H1 (cell line): ENCODE data around the gene THAP11. TPM values are rescaled to one million over a fixed set of nuclear protein-coding genes. Genes with fewer than 3 reads are reported as not detected.

ENCODE experiments used
- CTBP2 ChIP-seq: IDR thresholded peaks from 2 replicates; pipeline ENCODE4 v1.7.0; 2011; ENCODE audit warnings: borderline replicate concordance, mild to moderate bottlenecking, moderate library complexity, mixed read lengths, low read length; ENCODE audit not compliant: insufficient read depth, insufficient read length
- JUND ChIP-seq: IDR thresholded peaks from 2 replicates; pipeline ENCODE4 v1.6.1; 2011; ENCODE audit warnings: mild to moderate bottlenecking, improper control_type of control experiment, low read length
- POLR2A ChIP-seq, 2 experiments: IDR thresholded peaks; 1 replicate in 1 of 2; 2 replicates in 1 of 2; pipeline ENCODE4 v1.6.1; 2011; ENCODE audit warnings: low read depth in 2 of 2, low read length in 2 of 2, mild to moderate bottlenecking in 2 of 2; ENCODE audit errors: control extremely low read depth in 1 of 2
- RFX5 ChIP-seq: IDR thresholded peaks from 2 replicates; pipeline ENCODE4 v1.6.1; 2011; ENCODE audit warnings: low read depth, low read length, improper control_type of control experiment, borderline replicate concordance
- TEAD4 ChIP-seq: IDR thresholded peaks from 2 replicates; pipeline ENCODE4 v1.6.1; 2012; ENCODE audit warnings: low read depth, low read length, inconsistent platforms, mixed read lengths
- polyA plus RNA-seq, 7 experiments: library from polyadenylated mRNA; depleted of rRNA in 3 of 7; stranded (reverse) in 5 of 7; unstranded in 2 of 7; fragments of >200 nt in 5 of 7; fragments of 200-250 nt in 2 of 7; gene quantifications; 1 replicate in 5 of 7; 2 replicates in 1 of 7; 4 replicates in 1 of 7; pipeline versions ENCODE4 v1.2.1 to v1.2.3, GENCODE V29; 2011 to 2013; ENCODE audit warnings: missing spikeins in 2 of 7, mixed read lengths in 2 of 7
- total RNA-seq: library from RNA; stranded (reverse); fragmentation: NEBNext Ultra II Directional; extraction: Animal tissue kit (Norgen Biotek cat#: 25700); gene quantifications from 2 replicates; pipeline ENCODE4 v1.2.1, GENCODE V29; 2021

THAP11 gene
- total and polyA plus RNA-seq, 2 of the 8 experiments (the other 6 are each of a cell fraction or from before 2014, with no cell fraction given) = 50.8 to 54.8 TPM

DNA sequence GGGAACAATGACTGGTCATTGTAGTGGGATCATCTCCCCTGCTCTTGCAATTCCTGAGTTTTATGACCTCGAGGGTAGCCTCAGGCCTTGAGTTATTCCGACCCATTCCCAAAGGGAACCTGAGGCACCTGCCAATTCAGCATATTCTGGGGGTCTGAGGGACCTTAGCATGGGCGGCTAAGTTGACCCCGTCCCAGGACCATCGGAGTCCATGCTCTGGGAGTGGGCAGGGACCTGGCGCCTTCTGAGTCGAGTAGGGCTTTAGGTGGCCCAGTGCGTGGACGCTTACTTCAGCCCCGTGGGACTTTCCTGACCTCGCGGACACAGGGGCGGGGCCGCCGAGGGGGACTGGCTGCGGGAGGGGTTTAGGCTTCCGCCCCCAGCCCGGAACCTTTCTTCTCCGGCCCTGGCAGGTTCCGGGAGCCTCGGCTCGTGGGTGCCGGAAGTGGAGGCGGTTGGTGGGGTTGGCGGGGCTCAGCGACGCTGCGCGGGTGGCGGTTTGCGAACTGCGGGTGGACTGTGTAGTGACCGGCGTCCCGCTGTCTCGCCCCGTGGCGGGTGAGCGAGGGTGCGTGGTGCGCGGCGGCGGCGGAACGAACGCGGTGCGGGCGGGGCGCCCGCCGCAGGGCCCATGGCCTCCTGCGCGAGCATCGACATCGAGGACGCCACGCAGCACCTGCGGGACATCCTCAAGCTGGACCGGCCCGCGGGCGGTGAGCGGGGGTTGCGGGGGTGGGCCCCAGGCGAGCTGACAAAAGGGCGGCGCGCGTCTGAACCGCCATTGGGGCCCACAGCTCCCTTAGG, 30.7 kb downstream of the THAP11 start, which contains the start of gene EDC4 (continued):
- no peak for TF ChIP-seq JUND
- TF ChIP-seq TEAD4 = no peak
- TF ChIP-seq RFX5 = no peak
- no peak for TF ChIP-seq CTBP2
- TF ChIP-seq POLR2A (IDR thresholded peaks at IDR 0.05; ENCODE audit: control extremely low read depth in 1 of 2, low read depth in 2 of 2, low read length in 2 of 2) = peak in 1 of 2 experiments; percentile 74; a peak in 2 of 3 replicates
- TF ChIP-seq, all 59 proteins: peak for 28
